Measurements from ENCODE around the gene SERPINA5.

The SERPINA5 gene

DNA sequence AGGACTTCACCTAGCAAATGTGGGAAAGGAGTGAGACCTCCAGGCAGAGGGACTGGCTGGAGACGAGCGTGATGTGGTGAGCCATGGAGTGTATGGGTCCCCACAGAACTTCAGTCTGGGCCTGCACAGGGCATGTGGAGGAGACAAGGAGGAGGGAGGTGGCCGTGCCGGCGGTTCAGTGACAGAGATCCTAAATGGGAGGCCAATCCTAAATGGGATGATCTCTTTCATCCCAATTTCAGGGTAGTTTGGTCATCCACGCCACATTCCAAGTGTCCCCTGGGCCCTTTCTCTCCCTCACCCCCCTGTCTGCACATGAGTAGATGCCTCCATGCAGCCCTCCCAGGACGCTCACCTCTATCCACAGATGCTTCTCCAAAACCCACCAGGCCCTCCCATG lies 13.2 kb downstream of the SERPINA5 start:
- TF ChIP-seq ZFP30 (CRISPR knock-in tag; IDR thresholded peaks at IDR 0.05) (no peak), BACH2 (CRISPR knock-in tag; IDR thresholded peaks at IDR 0.05; ENCODE audit: borderline replicate concordance) (no peak), GLIS3 (CRISPR knock-in tag; IDR thresholded peaks at IDR 0.05) (no peak), ZFP3 (CRISPR knock-in tag; IDR thresholded peaks at IDR 0.05) (no peak), ARNTL (CRISPR knock-in tag; IDR thresholded peaks at IDR 0.05; ENCODE audit: borderline replicate concordance, low read depth) (no peak), ZNF8 (CRISPR knock-in tag; IDR thresholded peaks at IDR 0.05) (no peak), ISL1 (CRISPR knock-in tag; IDR thresholded peaks at IDR 0.05) (no peak), CSDC2 (CRISPR knock-in tag; IDR thresholded peaks at IDR 0.05) (no peak), ZC3H10 (CRISPR knock-in tag; IDR thresholded peaks at IDR 0.05) (no peak), TOX (CRISPR knock-in tag; IDR thresholded peaks at IDR 0.05; ENCODE audit: borderline replicate concordance) (no peak), OSR1 (CRISPR knock-in tag; IDR thresholded peaks at IDR 0.05) (no peak), ZNF70 (CRISPR knock-in tag; IDR thresholded peaks at IDR 0.05) (no peak), ZNF565 (CRISPR knock-in tag; conservative IDR thresholded peaks at IDR 0.05; ENCODE audit: low read depth) (no peak)
- TF ChIP-seq, protein P1, sequence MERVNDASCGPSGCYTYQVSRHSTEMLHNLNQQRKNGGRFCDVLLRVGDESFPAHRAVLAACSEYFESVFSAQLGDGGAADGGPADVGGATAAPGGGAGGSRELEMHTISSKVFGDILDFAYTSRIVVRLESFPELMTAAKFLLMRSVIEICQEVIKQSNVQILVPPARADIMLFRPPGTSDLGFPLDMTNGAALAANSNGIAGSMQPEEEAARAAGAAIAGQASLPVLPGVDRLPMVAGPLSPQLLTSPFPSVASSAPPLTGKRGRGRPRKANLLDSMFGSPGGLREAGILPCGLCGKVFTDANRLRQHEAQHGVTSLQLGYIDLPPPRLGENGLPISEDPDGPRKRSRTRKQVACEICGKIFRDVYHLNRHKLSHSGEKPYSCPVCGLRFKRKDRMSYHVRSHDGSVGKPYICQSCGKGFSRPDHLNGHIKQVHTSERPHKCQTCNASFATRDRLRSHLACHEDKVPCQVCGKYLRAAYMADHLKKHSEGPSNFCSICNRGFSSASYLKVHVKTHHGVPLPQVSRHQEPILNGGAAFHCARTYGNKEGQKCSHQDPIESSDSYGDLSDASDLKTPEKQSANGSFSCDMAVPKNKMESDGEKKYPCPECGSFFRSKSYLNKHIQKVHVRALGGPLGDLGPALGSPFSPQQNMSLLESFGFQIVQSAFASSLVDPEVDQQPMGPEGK (CRISPR knock-in tag; IDR thresholded peaks at IDR 0.05; ENCODE audit: borderline replicate concordance): no peak
- TF ChIP-seq, protein P2, sequence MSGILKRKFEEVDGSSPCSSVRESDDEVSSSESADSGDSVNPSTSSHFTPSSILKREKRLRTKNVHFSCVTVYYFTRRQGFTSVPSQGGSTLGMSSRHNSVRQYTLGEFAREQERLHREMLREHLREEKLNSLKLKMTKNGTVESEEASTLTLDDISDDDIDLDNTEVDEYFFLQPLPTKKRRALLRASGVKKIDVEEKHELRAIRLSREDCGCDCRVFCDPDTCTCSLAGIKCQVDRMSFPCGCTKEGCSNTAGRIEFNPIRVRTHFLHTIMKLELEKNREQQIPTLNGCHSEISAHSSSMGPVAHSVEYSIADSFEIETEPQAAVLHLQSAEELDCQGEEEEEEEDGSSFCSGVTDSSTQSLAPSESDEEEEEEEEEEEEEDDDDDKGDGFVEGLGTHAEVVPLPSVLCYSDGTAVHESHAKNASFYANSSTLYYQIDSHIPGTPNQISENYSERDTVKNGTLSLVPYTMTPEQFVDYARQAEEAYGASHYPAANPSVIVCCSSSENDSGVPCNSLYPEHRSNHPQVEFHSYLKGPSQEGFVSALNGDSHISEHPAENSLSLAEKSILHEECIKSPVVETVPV (CRISPR knock-in tag; IDR thresholded peaks at IDR 0.05): no peak
- TF ChIP-seq, protein P3, sequence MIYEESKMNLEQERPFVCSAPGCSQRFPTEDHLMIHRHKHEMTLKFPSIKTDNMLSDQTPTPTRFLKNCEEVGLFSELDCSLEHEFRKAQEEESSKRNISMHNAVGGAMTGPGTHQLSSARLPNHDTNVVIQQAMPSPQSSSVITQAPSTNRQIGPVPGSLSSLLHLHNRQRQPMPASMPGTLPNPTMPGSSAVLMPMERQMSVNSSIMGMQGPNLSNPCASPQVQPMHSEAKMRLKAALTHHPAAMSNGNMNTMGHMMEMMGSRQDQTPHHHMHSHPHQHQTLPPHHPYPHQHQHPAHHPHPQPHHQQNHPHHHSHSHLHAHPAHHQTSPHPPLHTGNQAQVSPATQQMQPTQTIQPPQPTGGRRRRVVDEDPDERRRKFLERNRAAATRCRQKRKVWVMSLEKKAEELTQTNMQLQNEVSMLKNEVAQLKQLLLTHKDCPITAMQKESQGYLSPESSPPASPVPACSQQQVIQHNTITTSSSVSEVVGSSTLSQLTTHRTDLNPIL (CRISPR knock-in tag; IDR thresholded peaks at IDR 0.05; ENCODE audit: low read depth): no peak
- ATAC-seq: no peak

DNA sequence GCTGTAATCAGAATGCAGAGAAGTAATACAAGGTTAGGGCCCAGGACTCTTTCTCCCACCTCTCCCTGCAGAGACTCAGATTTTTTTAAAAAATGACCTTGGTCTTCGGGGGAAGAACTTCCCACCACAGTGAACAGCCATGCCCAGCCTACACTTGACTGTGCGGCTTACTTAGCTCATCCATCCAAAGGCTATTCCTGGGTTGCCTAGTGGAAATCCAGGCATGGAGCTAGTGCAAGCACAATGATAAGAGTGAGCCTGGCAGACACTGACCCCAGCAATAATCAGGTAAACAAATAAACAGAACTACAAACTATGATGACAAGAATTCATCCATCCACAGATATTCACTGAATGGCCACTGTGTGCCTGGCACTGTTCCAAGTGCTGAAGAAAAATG lies 14.7 kb downstream of the SERPINA5 start:
- TF ChIP-seq, protein P3 (CRISPR knock-in tag; IDR thresholded peaks at IDR 0.05; ENCODE audit: low read depth): no peak
- TF ChIP-seq ARNTL (CRISPR knock-in tag; IDR thresholded peaks at IDR 0.05; ENCODE audit: borderline replicate concordance, low read depth) (no peak), ZFP30 (CRISPR knock-in tag; IDR thresholded peaks at IDR 0.05) (no peak), PPARA (CRISPR knock-in tag; IDR thresholded peaks at IDR 0.05; ENCODE audit: borderline replicate concordance) (no peak), TCF4 (CRISPR knock-in tag; IDR thresholded peaks at IDR 0.05; ENCODE audit: borderline replicate concordance) (no peak), RARB (CRISPR knock-in tag; IDR thresholded peaks at IDR 0.05) (no peak), CSDC2 (CRISPR knock-in tag; IDR thresholded peaks at IDR 0.05) (no peak), ZNF565 (CRISPR knock-in tag; conservative IDR thresholded peaks at IDR 0.05; ENCODE audit: low read depth) (no peak), ZFP3 (CRISPR knock-in tag; IDR thresholded peaks at IDR 0.05) (no peak), ISL1 (CRISPR knock-in tag; IDR thresholded peaks at IDR 0.05) (no peak), ZNF70 (CRISPR knock-in tag; IDR thresholded peaks at IDR 0.05) (no peak), ESRRG (CRISPR knock-in tag; IDR thresholded peaks at IDR 0.05) (no peak), TOX (CRISPR knock-in tag; IDR thresholded peaks at IDR 0.05; ENCODE audit: borderline replicate concordance) (no peak), OSR1 (CRISPR knock-in tag; IDR thresholded peaks at IDR 0.05) (no peak)
- TF ChIP-seq, protein P4, sequence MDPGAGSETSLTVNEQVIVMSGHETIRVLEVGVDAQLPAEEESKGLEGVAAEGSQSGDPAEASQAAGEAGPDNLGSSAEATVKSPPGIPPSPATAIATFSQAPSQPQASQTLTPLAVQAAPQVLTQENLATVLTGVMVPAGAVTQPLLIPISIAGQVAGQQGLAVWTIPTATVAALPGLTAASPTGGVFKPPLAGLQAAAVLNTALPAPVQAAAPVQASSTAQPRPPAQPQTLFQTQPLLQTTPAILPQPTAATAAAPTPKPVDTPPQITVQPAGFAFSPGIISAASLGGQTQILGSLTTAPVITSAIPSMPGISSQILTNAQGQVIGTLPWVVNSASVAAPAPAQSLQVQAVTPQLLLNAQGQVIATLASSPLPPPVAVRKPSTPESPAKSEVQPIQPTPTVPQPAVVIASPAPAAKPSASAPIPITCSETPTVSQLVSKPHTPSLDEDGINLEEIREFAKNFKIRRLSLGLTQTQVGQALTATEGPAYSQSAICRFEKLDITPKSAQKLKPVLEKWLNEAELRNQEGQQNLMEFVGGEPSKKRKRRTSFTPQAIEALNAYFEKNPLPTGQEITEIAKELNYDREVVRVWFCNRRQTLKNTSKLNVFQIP (CRISPR knock-in tag; IDR thresholded peaks at IDR 0.05; ENCODE audit: borderline replicate concordance, low read depth): no peak
- no peak for ATAC-seq

DNA sequence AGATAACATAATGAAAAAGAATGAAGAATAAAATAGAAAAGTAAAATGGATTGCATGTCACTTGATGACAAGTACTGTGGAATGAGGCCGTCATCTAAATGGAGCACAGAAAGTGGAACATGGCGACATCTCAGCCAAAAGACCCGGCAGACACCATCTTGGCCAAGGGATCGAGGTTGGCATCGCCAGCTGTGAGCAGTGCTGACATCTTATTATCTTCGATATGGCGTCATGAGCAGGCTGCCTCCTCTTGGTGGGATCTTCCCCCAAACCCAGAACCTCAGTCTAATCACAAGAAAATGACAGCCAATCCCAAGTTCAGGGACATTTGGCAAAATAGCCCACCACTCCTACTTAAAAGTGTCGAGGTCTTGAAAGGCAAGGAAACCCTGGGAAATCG lies 15.1 kb downstream of the SERPINA5 start:
- no peak for ATAC-seq
- no peak for TF ChIP-seq ZNF565 (CRISPR knock-in tag; conservative IDR thresholded peaks at IDR 0.05; ENCODE audit: low read depth)

DNA sequence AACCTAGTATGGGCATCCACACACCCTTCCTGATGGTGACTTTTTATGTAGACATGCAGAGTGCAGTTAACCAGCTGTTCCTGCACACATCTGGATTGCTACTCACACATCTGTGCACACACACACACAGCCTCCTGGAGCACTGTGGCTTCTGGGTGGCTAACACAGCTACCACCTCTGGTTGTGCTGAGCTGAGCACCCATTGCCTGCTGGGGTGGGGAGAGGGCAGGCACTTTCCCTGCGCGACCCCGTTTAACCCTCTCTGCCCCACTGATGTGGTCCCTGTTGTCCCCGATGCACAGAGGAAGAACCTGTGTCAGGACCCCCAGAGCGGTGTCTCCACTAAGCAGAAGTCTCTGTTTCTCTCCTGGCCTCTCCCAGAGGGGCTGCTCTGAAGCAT lies 16.6 kb downstream of the SERPINA5 start:
- TF ChIP-seq ZFP30 (CRISPR knock-in tag; IDR thresholded peaks at IDR 0.05): no peak
- TF ChIP-seq ISL1 (CRISPR knock-in tag; IDR thresholded peaks at IDR 0.05): no peak
- no peak for TF ChIP-seq ZNF70 (CRISPR knock-in tag; IDR thresholded peaks at IDR 0.05)
- TF ChIP-seq TCF4 (CRISPR knock-in tag; IDR thresholded peaks at IDR 0.05; ENCODE audit: borderline replicate concordance): no peak
- TF ChIP-seq OSR1 (CRISPR knock-in tag; IDR thresholded peaks at IDR 0.05): no peak
- TF ChIP-seq ZC3H10 (CRISPR knock-in tag; IDR thresholded peaks at IDR 0.05): no peak
- ATAC-seq: no peak
